ENCODE results near the gene BMERB1. TPM values are rescaled to one million over a fixed set of nuclear protein-coding genes. Genes with fewer than 3 reads are reported as not detected.

The BMERB1 gene
- total and polyA plus RNA-seq, 4 donors, result 5.6 to 33.3 (median 9.0) TPM

DNA sequence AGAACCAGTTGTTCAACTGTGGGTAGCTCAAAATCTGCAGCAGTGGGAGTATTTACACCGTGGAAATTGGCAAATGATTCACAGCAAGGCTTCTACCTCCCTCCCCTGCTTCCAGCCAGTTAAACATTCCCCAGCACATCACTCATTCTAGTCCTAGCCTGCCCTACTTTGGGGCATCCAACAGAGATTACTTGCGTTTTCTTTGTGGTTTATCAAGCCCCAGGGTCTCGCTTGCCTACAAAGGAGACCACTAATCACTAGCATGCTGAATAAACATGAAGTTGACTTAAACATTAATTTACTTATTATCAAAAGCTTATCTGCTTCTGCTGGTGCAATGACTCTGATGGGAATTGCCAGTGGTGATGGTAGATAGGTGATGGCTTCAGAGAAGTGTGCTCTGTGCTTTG is 114.1 kb downstream of the BMERB1 start:
- no peak for TF ChIP-seq HNF4A (conservative IDR thresholded peaks at IDR 0.05)
- TF ChIP-seq, protein P1, sequence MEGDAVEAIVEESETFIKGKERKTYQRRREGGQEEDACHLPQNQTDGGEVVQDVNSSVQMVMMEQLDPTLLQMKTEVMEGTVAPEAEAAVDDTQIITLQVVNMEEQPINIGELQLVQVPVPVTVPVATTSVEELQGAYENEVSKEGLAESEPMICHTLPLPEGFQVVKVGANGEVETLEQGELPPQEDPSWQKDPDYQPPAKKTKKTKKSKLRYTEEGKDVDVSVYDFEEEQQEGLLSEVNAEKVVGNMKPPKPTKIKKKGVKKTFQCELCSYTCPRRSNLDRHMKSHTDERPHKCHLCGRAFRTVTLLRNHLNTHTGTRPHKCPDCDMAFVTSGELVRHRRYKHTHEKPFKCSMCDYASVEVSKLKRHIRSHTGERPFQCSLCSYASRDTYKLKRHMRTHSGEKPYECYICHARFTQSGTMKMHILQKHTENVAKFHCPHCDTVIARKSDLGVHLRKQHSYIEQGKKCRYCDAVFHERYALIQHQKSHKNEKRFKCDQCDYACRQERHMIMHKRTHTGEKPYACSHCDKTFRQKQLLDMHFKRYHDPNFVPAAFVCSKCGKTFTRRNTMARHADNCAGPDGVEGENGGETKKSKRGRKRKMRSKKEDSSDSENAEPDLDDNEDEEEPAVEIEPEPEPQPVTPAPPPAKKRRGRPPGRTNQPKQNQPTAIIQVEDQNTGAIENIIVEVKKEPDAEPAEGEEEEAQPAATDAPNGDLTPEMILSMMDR (IDR thresholded peaks at IDR 0.05; ENCODE audit: low read depth, low read length, missing input control), result no peak
- TF ChIP-seq, protein P2, sequence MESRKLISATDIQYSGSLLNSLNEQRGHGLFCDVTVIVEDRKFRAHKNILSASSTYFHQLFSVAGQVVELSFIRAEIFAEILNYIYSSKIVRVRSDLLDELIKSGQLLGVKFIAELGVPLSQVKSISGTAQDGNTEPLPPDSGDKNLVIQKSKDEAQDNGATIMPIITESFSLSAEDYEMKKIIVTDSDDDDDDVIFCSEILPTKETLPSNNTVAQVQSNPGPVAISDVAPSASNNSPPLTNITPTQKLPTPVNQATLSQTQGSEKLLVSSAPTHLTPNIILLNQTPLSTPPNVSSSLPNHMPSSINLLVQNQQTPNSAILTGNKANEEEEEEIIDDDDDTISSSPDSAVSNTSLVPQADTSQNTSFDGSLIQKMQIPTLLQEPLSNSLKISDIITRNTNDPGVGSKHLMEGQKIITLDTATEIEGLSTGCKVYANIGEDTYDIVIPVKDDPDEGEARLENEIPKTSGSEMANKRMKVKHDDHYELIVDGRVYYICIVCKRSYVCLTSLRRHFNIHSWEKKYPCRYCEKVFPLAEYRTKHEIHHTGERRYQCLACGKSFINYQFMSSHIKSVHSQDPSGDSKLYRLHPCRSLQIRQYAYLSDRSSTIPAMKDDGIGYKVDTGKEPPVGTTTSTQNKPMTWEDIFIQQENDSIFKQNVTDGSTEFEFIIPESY (IDR thresholded peaks at IDR 0.05), result no peak
- TF ChIP-seq SP1 (IDR thresholded peaks at IDR 0.05), result no peak
- no peak for TF ChIP-seq RAD21 (IDR thresholded peaks at IDR 0.05)
- TF ChIP-seq GABPA (IDR thresholded peaks at IDR 0.05 in 1 of 2, conservative IDR thresholded peaks at IDR 0.05 in 1 of 2), result no peak
- no peak for TF ChIP-seq FOXA1 (IDR thresholded peaks at IDR 0.05)
- no peak for TF ChIP-seq YY1 (IDR thresholded peaks at IDR 0.05)
- no peak for TF ChIP-seq EGR1 (IDR thresholded peaks at IDR 0.05; ENCODE audit: low read depth in 2 of 2)
- TF ChIP-seq, protein P3, sequence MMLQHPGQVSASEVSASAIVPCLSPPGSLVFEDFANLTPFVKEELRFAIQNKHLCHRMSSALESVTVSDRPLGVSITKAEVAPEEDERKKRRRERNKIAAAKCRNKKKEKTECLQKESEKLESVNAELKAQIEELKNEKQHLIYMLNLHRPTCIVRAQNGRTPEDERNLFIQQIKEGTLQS (IDR thresholded peaks at IDR 0.05), result no peak
- TF ChIP-seq RXRA (IDR thresholded peaks at IDR 0.05), result no peak
- 78% methylated on average over 3 of the region's 3 CpGs for WGBS
- H3K4me3 ChIP-seq (ENCODE audit: low read depth in 1 of 3, low read length in 3 of 3), result no peak overlapping the region

DNA sequence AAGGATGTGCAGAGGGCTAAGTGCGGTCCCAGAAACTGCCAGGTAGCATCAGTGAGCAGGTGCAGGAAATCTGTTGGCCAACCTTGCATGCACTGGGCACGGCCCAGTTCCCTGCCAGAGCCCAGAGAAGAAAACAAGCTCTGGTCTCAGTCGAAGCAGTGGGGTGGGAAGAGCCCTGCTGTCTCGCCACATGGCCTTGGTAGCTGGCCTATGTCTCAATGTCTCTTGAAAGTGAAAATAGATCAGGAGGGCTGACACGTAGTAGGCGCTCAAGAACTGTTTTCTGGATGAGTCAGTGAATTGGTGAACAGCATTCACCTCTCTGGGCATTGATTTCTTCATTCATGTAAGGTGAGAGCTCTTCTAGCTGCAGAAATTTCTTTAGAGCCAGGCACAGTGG is 118.1 kb downstream of the BMERB1 start:
- Histone ChIP-seq H3K9ac (ENCODE audit: low read depth in 1 of 2, low read length in 2 of 2) (no peak overlapping the region), H3K4me1 (ENCODE audit: control insufficient read depth in 4 of 4, insufficient read depth in 4 of 4, low read length in 3 of 4) (no peaks in the 10 kb centered on the region), H3K36me3 (ENCODE audit: control insufficient read depth in 4 of 4, insufficient read depth in 3 of 4, low read depth in 1 of 4, low read length in 3 of 4) (peaks cover 0 to 4% (median 1%) of the 10 kb centered on the region in 4 donors), H3K9me3 (ENCODE audit: control insufficient read depth in 4 of 4, low read length in 3 of 4) (no peaks in the 10 kb centered on the region), H3K27ac (ENCODE audit: low read depth in 1 of 2, low read length in 2 of 2) (no peak overlapping the region), H3K4me3 (ENCODE audit: low read depth in 1 of 3, low read length in 3 of 3) (no peak overlapping the region), H3K27me3 (ENCODE audit: control insufficient read depth in 4 of 4, insufficient read depth in 4 of 4, low read length in 3 of 4) (no peaks in the 10 kb centered on the region)
- 93% methylated on average over 6 of the region's 6 CpGs for WGBS
- no peak for DNase-seq (ENCODE audit: low spot score)
- no peak for TF ChIP-seq FOXA1 (IDR thresholded peaks at IDR 0.05)
- TF ChIP-seq RXRA (IDR thresholded peaks at IDR 0.05), result no peak
- TF ChIP-seq, protein P1 (IDR thresholded peaks at IDR 0.05; ENCODE audit: low read depth, low read length, missing input control), result no peak
- TF ChIP-seq, protein P4, sequence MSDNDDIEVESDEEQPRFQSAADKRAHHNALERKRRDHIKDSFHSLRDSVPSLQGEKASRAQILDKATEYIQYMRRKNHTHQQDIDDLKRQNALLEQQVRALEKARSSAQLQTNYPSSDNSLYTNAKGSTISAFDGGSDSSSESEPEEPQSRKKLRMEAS (IDR thresholded peaks at IDR 0.05), result no peak
- no peak for TF ChIP-seq EGR1 (IDR thresholded peaks at IDR 0.05; ENCODE audit: low read depth in 2 of 2)
- TF ChIP-seq JUND (IDR thresholded peaks at IDR 0.05), result no peak

More for the DNA sequence above, 114.1 kb downstream of the BMERB1 start:
- Histone ChIP-seq H3K27ac (ENCODE audit: low read depth in 1 of 2, low read length in 2 of 2) (no peak overlapping the region), H3K9me3 (ENCODE audit: control insufficient read depth in 4 of 4, low read length in 3 of 4) (no peaks in the 10 kb centered on the region), H3K36me3 (ENCODE audit: control insufficient read depth in 4 of 4, insufficient read depth in 3 of 4, low read depth in 1 of 4, low read length in 3 of 4) (peaks cover 0 to 3% (median 0%) of the 10 kb centered on the region in 4 donors), H3K4me1 (ENCODE audit: control insufficient read depth in 4 of 4, insufficient read depth in 4 of 4, low read length in 3 of 4) (no peaks in the 10 kb centered on the region), H3K9ac (ENCODE audit: low read depth in 1 of 2, low read length in 2 of 2) (no peak overlapping the region), H3K27me3 (ENCODE audit: control insufficient read depth in 4 of 4, insufficient read depth in 4 of 4, low read length in 3 of 4) (no peaks in the 10 kb centered on the region)
- DNase-seq (ENCODE audit: low spot score), result no peak
